ENCODE results near the gene DTD1.

DTD1 gene

GRCh38 chr20:18802012-18802634 is 214.3 kb downstream of the DTD1 start:
- no peak for DNase-seq

- DNase-seq = no peak
These were observed 218.0 kb downstream of the DTD1 start for GRCh38 chr20:18805881-18806280.

GRCh38 chr20:18808712-18809111 is 220.9 kb downstream of the DTD1 start:
- no peak for DNase-seq

DNA sequence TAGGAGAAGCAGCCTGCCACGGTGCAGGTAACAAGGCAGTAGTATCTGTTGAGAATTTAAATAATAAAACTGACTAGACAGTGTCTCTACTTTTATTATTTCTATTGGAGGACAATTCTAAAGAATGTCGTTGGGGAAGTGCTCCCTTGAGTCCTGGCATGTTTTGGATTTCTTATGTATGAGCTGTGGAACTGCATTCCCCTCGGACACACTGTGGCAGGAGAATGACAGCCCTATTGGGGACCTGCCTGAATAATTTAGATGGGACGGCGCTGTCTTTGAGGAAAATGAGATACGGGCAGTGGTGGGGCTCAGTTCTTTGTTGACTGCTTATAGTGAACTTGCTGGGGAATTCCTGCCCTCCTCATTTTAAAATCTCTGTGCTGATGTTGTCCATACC is 223.3 kb downstream of the DTD1 start:
- no peak for DNase-seq

DNA sequence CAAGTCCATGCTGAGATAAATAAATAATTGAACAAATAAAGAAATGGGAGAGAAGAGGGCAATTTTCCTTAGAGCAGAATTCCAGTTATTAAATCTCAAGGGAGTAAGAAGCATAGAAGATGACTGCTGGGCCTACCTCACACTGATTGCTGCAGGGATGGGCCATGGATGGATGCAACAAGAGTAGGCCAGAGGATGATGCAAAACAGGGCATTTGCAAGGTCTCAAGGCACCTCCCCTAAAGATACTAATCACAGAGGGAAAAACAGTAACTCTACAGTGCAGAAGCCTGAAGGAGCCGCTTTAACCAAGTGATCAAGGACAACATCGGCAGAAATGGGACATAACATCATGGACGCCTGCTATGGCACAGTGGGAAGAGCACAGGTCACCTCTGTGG is 224.1 kb downstream of the DTD1 start:
- DNase-seq = no peak

DNA sequence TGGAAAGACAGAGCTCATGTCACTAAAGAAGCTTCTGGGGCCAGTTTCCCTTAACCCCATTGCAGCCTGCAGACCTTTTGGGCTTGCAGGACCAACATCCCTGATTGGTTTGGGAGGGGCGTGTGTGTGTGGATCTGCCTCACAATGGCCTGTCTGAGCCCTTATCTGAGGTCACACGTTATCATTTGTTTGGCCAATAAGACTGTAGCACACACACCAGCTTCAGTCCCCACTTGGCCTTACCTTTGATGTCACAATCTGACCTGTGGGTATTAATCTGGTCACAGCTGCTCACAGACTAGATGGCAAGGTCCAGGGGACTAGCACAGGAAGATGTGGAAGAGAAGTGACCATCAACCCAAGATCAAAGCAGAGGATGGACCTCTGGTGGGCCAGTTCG is 225.6 kb downstream of the DTD1 start, which contains the start of gene SCP2D1:
Gene SCP2D1, plus strand, starts transcription at position 301 of the 400 bp plus-strand sequence. Its CDS starts 33 bp downstream, at position 334.
- no peak for DNase-seq

DNA sequence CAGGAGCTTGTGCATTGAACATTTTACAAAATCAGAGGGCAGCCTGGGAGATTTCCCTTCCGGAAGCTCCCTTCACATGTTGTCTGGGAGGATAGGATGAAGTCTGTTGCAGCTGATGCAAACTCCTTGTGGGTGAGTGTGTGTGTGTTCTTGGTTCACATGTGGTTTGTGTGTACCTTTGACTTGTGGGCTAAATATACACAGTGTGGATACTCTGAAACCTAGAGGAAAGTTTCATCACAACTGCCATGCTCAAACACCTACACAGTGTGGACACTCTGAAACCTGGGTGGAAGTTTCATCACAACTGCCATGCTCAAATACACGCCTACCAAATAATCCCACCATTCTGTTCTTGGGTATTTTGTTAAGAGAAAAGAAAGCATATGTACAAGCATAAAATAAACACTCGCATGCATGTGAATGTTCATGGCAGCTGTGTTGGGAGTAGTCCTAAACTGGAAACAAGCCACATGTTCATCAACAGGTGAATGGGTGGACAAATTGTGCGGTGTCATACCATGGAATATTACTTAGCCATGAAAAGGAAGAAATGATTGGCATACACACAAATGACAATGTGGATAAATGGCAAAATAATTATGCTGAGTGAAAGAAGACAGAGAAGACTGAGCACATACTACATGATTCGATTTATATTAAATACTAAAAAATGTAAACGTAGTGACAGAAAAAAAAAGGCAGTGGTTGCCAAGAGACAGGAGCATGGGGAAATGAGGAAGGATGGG is 227.5 kb downstream of the DTD1 start:
- no peak for DNase-seq

Measured in activated gamma-delta T cell (primary cell).